ENCODE data around the gene CDH13.

- TF ChIP-seq ARNTL (CRISPR knock-in tag; IDR thresholded peaks at IDR 0.05; ENCODE audit: borderline replicate concordance, low read depth): no peak
- TF ChIP-seq CSRNP3 (CRISPR knock-in tag; IDR thresholded peaks at IDR 0.05): no peak
- no peak for TF ChIP-seq ZFP3 (CRISPR knock-in tag; IDR thresholded peaks at IDR 0.05)
- no peak for TF ChIP-seq ZNF565 (CRISPR knock-in tag; conservative IDR thresholded peaks at IDR 0.05; ENCODE audit: low read depth)
- TF ChIP-seq RARB (CRISPR knock-in tag; IDR thresholded peaks at IDR 0.05): no peak
- no peak for TF ChIP-seq ZFP30 (CRISPR knock-in tag; IDR thresholded peaks at IDR 0.05)
- no peak for TF ChIP-seq OSR1 (CRISPR knock-in tag; IDR thresholded peaks at IDR 0.05)
- no peak for TF ChIP-seq PATZ1 (CRISPR knock-in tag; IDR thresholded peaks at IDR 0.05; ENCODE audit: borderline replicate concordance)
- TF ChIP-seq POU6F1 (CRISPR knock-in tag; IDR thresholded peaks at IDR 0.05; ENCODE audit: borderline replicate concordance, low read depth): no peak
Measured at GRCh38 chr16:83705856-83706255, 1079.1 kb downstream of the CDH13 start.

Data from SK-N-SH treated with all-trans-retinoic acid at 6 μM for 48 hours (cell line).